SKM-1 (cell line): Measurements from ENCODE around the gene FANCM.
"Not testable (repeated sequence)": the region's sequence is repeated elsewhere in the genome, so short reads cannot be mapped to it uniquely, and the experiment has no call there.

ENCODE experiments used
- DNase-seq: peaks from one replicate; lab custom pipeline; 2025; ENCODE audit not compliant: unreplicated experiment; lab: John Stamatoyannopoulos, UW

FANCM gene

DNA sequence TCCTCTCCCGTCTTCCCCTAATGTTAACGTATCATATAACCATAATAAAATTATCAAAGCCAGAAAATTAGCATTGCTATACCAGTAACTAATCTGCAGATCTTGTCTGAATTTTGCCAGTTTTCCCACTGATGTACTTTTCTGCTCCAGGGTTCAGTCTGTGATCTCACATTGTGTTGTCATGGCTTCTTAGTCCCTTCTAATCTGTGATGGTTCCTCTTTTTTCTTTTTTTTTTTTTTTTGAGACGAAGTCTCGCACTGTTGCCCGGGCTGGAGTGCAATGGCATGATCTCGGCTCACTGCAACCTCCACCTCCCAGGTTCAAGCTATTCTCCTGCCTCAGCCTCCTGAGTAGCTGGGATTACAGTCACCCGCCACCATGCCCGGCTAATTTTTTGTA, 6.4 kb downstream of the FANCM start:
- DNase-seq, result not testable (repeated sequence)

DNA sequence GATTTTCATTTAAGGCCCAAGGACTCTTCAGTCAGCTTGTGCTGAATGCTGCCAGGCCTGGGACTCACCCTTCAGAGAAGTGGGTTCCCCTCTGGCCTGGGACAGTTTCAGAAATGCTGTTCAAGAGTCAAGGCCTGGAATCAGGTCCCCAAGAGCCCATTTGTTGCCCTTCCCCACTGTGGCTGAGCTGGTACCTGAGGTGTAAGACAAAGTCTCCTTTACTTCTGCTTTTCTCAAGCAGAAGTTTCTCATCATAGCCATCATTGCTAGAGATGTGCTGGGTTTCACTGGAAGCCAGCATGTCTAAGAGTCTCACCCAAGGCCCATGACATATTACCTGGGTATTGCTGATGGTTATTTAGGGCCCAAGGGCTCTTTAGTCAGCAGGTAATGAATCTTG, 8.9 kb downstream of the FANCM start:
- DNase-seq, result no peak

DNA sequence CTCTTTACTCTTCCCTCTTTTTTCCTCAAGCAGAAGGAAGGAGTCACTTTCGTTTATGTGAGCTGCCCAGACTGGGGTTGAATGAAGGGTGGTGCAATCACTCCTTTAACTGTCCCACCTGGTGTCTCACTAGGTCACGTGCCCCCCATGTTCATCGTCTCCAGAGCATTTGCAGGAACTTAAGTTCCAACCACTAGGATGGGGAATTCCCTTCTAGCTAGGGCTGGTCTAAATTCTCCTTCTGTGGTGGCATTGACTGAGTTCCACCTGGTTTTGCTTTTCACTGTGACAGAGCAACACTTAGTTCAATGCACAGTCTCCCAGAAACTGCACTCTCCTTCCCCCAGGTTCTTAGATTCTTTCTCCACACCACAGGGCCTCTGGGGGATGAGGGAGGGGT, 9.5 kb downstream of the FANCM start:
- DNase-seq, result no peak

DNA sequence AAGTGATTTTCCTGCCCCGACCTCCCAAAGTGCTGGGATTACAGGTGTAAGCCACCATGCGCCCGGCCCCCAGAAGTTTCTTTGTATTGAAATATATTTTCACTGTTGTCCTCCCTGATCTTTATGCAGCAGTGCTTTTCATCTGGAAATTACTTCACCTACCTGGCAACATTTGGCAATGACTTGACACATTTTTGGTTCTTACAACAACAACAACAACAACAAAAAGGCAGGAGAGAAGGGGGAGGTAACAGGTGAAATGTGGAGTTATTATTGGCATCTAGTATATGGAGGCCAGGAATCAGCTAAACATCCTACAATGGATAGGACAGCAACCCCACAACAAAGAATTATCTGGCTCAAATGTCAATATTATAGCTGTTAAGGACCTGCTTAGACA, 13.9 kb downstream of the FANCM start:
- no peak for DNase-seq

DNA sequence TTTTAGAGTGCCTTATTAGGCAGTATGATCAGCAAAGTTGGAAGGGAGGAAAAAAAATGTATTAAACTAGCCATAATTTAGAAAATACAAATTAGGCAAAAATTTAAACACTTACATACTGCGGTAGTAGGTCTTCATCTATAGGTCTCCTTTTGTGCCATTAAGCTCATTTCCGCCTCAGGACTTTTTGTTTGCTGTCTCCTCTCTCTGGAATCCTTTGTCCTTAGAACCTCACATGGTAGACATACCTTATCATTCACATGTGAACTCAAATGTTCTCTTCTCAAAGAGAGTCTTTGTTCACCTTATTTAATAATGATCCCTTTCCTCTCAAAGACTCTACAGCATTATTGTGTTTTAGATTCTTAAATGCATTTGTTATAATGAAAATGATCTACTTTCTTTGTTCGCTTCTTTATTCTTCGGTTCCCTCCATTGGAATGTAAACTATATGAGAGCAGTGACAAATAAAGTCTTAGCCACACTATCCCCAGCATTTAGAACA, 14.7 kb downstream of the FANCM start:
- no peak for DNase-seq

DNA sequence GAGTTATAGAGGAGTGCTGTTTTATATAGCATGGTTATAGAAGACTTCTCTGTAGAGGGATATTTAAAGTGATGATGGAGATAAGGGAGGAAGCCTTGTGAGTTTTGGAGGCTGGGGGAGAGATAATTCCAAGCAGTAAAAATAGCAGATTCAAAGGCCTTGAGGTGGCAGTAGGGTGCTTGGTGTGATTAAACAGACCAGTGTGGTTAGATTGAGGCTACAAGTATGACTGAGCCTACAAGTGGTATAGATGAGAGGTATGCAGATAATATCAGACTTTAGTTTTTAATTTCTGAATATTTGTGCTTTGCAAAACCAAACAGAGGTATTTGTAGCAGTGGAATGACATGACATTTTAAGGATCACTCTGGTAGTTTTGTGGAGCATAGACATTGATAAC, 20.3 kb downstream of the FANCM start:
- no peak for DNase-seq

DNA sequence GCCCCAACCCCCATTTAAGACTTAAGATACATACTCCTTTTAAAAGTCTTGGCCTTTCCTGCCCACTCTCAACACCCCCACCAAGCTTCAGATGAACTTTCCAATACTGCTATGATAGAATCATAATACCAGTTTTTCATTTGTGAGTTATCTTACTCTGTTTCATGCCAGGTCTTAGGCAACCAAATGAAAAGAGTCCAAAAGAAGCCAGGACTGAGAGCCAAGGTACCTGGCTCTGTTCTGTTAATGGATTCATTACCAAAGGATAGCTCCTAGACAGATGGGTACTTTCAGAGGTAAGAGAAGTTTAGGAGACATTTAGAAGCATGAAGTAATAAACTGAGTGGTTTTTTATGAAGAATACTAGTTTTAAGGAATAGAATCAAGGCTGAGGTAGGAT, 34.2 kb downstream of the FANCM start:
- DNase-seq, result no peak

DNA sequence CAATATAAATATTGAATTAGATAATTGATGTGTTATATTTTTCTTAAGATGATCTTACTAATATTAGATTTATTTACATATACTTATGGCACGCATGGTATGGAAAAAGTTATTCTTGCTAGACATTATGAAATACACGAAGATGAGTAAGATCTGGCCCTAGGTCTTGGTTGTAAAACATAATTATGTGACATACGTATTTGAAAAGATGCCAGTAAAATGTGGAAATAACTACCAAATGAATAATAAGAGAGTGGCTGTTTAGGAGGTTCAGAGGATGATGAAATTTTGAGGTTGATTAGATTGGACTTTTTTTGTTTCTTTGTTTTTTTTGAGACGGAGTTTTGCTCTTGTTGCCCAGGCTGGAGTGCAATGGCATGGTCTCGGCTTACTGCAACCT, 41.3 kb downstream of the FANCM start:
- no peak for DNase-seq

DNA sequence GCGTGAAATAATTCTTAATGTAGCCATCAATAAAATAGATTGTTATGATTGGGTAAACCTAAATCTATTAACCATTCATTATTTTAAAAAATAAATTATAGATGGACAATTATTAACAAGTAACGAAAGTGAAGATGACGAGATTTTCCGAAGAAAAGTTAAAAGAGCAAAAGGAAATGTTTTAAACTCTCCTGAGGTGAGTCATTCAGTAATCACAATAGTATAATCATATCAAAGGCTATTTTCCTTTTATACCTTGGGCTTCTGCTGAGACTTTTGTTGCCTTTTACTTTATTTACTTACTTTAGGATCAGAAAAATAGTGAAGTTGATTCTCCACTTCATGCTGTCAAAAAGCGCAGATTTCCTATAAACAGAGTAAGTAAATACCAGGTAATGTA, 45.6 kb downstream of the FANCM start:
- DNase-seq, result no peak

DNA sequence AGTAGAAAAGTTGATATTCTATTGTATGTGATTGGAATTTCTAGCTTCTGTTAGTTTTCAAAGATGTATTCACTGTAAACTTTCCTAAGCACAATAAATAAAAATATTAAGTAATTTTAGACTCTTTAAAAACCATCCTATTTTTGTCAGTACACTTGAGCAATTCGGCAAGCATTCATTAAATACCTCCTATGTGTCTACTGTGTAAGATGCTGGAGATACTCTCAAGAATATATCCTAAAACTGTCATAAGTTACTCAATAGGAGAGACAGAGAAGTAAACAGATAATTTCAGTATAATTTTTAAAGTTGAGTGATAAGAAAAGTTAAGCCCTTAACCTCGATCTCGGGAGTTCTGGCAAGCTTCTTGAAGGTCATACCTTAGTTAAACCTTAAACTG, 46.1 kb downstream of the FANCM start:
- no peak for DNase-seq

DNA sequence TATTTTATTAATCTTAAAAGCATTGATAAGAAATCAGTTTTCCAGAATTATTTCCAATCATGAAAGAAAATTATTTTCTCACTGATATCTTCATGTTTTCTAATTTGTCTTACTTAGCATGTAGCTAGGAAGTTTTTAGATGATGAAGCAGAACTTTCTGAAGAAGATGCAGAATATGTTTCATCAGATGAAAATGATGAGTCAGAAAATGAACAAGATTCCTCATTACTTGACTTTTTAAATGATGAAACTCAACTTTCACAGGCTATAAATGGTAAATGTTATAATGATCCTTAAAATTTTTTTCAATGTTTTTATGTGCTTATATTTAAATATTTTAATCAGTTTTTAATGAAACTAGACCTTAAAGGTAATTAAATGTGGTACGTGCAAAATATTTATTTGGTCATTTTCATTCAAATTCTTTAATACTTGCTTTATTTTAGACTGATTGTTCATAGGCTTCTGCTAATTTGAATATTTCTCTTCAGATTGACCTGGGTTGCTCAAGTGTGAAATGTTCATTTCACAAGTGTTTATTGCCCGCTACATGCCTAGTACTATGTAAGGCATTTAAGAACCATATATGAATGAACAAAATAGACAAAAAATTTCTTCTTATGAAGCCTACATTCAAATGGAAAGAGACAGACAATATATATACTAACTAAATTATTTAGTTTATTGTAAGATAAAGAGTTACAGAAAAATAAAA, 49.5 kb downstream of the FANCM start:
- no peak for DNase-seq

DNA sequence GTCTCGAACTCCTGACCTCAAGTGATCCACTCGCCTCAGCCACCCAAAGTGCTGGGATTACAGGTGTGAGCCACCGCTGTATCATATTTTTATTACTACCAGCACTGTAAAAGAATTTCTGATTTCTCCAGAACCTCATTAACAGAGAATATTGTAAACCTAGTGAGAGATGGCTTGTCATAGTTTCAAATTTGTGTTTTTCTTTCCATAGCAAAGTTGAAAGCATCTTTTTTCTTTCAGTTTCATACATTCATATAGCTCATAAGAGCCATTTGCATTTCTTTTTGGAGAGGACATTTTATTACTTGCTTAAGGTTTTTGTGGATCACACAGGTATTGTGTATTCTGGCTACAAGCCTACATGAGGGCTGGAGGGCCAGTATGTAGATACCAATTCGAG, 59.2 kb downstream of the FANCM start:
- no peak for DNase-seq

DNA sequence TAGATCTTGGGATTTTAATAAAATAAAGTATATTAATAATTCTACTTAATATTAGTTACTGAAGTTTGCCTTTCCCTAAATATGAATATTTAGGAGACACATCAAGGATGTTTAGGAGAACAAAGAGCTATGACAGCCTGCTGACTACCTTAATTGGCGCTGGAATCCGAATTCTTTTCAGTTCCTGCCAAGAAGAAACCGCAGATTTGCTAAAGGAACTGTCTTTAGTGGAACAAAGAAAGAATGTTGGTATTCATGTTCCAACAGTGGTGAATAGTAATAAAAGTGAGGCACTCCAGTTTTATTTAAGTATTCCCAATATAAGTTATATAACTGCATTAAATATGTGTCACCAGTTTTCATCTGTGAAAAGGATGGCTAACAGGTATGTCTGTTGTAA, 62.8 kb downstream of the FANCM start:
- DNase-seq, result no peak

DNA sequence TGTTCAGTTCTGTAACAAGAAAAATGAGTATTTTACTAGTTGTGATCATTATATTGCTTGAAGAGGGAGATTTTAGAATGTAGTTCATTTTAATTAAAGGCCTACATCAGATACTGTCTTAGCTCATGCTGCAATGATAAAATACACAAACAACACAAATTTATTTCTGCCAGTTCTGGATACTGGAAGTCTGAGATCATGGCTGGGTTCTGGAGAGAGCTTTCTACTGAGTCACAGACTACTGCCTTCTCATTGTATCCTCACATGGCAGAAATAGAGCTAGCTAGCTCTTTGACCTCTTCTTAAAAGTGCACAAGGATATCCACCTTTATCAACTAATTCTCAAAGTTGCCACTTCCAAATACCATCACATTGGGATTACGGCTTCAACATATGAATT, 63.5 kb downstream of the FANCM start:
- no peak for DNase-seq

DNA sequence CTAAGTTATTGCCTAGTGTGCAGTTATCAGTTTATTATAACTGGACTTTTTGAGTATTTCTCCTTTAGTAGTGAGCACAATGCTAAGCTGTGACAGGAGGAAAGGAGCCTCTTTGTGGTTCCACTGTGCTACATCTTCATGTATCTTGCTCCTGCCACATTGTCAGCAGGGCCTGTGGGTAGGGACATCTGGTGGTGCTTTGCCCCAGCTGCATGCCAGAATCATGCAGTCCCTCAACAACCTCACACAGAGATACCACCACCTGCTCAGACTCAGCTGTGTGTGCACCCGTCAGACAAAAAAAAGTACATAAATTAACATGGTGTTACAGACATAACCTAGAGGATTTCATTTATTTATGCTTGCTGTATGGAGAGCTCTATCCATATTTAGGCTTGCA, 66.2 kb downstream of the FANCM start:
- DNase-seq, result no peak

DNA sequence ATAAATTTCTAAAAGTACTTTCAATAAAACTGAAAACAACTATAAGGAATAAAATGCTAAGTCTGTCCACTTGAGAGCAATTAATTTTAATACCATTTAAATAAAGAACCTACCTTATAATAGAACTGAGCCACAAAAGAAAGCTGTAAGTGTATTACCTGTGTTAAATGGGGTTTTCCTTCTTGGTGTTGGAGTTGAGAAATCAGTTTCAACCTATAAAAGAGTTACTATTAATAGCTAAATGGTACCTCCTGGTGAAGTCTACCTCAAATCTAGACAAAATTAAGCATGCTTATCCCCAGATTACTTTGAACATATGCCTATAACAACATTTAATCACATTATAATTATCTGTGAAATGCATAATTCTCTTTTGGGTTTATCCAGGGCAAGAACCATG, 68.5 kb downstream of the FANCM start:
- no peak for DNase-seq

DNA sequence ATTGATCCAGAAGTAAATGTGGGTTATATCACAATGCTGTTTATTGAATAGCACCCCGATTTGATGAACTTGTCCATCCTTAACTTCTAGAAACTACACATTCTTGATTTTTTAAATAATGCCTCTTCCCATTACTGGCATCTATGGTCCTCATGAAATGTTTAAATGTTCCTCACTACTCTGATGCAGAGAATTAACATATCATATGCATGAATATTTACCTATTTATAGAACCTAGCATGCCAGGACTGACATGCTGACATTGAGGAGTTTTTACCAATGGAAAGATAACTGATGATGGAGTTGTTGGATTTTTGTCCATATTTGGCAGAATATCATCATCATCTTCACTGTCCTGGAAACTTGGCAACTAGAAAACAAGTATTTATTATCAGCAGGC, 74.4 kb downstream of the FANCM start:
- DNase-seq, result no peak

DNA sequence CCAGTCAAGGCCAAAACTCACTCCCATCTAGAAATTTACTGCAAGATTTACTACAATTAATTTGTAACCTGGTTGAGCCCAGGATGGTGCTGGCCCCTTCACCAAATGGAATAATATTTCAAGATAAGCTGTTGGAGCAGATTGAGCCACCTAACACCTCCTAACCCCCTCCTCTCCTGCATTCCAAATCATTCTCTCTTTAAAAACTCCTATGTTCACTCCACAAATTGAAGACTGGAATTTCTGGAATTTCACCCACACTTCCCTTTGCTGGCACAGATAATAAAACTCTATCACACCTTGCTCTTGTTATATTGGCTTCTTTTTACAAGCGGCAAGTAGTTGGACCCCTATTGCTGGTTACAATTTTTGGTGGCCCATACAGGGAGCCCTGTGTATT, 75.6 kb downstream of the FANCM start:
- no peak for DNase-seq

DNA sequence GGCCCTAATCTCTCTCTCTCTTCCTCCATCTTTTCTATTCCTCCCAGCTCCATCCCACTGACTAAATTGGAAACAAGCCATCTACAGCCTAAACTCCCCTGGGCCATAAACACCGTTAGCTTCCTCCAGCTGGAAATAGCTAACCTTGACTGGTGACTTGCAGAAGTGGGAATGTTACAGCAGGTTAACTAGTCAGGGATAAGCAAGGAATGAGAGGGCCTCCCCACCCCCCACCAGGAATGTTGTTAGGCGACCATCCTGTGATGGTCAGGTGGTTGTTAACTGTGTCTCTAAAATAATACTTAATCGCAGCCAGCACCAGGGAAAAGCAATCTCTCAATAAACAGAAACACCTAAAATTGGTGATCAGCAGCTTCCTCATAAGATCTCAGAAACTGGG, 76.5 kb downstream of the FANCM start:
- DNase-seq, result no peak

DNA sequence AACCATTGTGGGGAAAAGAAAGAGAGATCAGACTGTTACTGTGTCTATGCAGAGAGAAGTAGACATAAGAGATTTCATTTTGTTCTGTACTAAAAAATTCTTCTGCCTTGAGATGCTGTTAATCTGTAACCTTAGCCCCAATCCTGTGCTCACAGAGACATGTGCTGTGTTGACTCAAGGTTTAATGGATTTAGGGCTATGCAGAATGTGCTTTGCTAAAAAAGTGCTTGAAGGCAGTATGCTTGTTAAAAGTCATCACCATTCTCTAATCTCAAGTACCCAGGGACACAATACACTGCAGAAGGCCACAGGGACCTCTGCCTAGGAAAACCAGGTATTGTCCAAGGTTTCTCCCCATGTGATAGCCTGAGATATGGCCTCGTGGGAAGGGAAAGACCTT, 78.0 kb downstream of the FANCM start:
- not testable (repeated sequence) for DNase-seq

DNA sequence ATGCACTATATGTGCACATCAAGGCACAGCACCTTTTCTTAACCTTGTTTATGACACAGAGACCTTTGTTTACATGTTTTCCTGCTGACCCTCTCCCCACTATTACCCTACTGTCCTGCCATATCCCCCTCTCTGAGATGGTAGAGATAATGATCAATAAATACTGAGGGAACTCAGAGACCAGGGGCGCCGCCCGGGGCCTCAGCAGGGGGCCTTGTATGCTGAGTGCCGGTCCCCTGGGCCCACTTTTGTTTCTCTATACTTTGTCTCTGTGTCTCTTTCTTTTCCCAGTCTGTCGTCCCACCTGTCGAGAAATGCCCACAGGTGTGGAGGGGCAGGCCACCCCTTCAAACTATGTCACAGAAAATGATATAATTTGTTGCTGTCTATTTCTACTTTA, 78.6 kb downstream of the FANCM start:
- DNase-seq, result not testable (repeated sequence)

DNA sequence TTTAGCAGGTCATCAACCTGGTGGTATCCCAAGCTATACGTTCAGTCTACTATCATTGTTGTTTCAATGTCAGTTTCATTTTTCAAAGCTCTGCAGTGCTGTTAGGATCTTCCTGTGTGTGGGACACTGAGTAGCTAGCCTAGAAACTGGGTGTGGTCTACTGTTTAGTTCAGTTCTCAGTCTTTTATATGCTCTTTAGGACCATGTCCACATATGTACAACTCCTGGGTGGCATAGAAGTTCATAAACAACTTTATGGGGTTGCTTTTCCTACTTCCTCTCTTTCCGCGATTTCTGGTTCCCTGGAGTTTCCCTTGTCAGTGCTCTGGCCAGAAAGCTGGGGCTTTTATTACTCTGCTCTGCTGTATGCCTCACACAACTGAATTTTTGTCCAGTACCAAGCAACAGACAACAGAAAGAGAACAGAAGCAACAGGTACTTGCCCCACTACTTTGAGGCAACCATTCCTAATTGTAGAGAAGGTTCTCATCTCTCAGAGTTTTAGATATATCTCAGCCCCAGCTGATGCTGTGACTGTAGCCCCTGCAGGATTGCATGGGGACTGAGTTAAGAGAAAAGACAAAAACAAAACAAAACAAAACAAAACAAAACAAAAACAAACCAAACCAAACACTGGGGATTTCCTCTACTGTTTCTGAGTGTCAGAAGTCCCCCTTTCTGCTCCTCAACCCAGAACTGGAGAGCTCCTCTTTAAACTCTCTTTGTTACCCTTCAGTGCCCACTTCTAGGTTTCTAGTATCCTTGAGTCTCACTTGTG, 86.9 kb downstream of the FANCM start:
- no peak for DNase-seq

DNA sequence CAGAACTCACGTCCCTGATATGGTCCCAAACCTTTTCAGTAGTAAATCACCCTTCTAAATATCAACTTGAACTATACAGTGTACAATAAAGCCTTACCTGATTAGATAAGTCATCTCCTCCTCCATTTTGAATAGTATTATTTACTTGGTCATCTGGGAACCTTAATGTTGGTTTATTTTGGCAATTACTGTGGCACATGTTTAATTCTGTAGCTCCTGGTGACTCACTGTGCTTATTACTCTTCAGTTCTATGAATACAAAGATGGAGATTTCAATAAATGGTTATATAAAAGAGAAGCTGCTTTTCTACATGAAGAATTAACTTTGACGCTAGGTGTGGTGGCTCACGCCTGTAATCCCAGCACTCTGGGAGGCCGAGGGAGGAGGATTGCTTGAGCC, 91.8 kb downstream of the FANCM start:
- DNase-seq, result no peak
